NK-92 (cell line): Measurements from ENCODE around the gene JAK3.

Source experiments
- DNase-seq: peaks from one replicate; lab custom pipeline; 2025; ENCODE audit not compliant: unreplicated experiment; lab: John Stamatoyannopoulos, UW

The JAK3 gene

DNA sequence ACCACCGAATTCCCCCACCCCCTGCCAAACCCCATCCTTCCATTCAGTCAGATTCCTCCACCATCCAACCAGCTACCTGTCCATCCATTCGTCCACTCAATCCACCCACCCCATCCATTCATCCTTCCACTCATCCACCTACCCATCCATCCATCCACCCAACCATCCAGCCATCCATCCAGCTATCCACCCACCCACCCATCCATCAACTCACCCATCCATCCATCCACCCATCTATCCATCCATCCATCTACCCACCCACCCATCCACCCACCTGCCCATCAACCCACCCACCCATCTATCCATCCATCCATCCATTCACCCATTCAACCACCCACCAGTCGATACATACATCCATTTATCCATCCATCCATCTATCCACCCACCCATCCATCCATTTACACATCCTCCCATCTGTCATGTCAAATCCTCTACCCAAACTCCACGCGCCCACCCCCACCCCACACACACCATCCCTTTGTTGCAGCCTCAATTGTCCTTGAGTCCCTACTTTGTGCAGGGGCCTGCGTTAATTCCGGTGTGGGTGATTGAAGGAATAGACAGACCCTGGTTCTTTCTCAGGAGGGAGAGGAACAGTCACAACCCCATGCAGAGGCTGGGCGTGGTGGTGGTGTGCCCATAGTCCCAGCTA is 18.7 kb upstream of the JAK3 start:
- DNase-seq = no peak

DNA sequence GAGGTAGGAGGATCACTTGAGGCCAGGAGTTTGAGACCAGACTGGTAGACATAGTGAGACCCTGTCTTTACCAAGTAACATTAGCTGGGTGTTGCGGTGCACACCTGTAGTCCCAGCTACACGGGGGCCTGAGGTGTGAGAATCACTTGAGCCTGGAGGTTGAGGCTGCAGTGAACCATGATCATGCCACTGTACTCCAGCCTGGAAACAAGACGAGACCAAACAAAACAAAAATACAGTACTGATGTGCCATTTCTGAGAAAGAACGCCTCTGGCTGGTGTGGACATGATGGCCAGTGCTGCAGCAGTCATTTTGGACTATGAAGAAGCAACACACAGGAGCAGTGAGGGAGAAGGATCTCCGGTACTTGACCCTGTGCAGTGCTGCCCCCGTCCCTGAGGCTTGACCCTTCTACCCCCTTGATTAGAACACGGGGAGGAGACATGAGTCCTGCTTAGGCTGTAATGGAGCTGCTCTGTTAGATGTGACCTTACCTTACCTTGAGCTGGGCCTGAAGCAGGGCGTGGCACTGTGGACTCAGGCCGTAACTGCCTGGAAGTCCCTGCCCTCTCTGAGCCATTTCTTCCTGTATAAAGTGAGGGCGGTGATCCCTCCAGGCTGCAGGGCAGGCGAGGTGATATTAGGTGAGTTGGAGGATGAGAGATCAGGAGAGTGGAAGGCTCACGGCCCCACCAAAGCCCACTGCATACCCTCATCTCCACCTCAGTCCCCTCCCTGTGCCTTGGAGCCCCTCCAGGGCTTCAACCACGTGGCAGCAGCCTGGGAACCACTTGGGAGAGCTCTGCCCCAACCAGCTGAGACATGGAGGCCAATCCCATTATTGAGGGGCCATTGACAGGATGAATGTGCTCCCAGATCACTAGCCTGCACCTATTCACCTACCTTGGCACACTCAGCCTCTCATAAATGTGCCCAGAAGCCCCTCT is 17.9 kb upstream of the JAK3 start:
- no peak for DNase-seq

DNA sequence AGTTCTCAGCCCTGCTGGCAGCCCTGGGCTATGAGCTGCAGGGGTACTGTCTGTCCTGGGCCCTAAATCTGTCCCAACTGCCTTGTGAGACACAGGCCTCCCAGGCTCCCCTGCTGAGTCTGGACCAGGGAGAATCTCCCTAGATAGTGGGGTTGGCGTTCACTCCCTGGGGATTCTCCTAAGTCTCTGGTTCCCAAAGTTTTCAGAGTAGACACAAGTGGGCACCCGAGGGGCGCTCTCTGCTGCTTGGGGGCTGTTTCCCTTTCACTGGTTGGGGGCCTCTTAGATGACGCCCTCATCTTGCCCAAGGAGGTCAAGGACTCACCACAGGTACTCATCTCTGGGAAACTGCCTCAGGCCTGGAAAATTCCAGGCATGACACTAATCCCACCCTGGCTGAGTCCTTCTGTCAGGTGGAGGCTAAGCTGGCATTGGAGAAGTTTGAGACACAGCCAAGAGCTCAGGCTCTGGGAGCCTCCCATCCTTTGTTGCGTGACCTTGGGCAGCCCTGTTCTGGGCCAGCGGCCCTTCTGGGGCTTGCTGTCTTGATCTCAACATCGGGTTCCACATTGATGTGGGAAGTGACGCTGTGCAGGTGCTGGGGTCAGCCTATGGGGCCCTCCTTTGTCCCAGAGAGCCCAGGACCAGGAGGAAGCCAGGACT is 15.9 kb upstream of the JAK3 start:
- no peak for DNase-seq

DNA sequence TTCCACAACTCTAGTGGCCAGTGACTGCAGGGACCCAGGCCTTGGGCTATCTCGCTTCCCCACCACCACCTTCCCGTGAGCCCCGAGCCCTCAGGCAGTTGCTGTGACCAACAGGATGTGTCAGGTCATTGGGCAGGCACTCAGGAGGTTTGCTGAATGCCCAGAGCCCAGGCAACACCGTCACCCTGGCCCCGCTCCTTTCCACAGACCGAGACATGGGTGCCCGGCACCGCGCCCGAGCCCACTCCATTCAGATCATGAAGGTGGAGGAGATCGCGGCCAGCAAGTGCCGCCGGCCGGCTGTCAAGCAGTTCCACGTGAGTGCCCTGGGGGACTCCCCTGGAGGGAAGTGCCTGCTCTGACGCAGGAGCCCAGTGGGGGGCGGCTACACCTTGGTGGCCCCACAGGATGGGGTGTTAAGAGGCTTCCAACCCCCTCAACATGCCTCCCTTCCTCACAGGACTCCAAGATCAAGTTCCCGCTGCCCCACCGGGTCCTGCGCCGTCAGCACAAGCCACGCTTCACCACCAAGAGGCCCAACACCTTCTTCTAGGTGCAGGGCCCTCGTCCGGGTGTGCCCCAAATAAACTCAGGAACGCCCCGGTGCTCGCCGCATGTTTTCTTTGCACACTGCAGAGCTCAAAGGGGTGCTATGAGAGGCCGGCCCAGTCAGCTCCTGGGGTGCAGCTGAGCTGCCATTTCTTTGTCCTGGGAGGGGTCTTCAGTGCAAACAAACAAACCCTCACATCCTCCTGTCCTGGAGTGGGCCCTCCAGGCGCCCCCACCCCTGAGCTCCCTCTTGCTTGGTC is 15.1 kb upstream of the JAK3 start:
- no peak for DNase-seq

DNA sequence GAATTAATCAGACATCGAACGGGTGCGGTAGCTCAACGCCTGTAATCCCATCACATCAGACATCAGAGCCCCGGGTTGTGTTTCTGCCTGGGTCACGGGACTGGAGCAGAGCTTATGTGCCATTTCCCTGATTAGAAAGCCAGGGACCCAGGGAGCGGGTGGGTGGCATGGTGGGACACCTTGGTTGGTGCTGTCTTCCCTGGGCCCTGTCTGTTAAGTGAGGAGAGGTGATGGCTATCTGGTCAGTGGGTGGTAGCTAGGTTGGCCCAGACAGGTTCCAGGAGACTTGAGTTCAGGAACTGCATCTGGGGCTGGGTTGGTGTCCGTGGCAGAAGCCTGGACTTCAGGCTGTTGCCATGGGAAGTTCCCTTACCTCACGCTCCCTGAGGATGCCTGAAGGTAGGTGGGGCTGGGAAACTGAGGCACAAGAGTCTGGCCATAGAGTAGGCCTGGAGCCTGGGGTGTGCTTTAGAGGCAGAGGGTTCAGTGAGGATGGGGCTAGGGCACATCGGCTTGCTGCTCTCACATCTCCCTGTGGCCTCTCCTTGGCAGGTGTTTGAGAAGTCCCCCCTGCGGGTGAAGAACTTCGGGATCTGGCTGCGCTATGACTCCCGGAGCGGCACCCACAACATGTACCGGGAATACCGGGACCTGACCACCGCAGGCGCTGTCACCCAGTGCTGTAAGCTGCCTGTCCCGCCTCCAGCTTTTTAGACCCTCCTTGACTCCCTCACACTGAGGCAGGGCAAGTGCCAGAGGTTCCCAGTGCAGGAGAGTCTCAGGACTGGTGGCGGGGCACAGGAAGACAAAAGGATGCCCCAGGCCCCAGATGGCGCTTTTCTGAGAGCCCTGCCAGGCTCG is 14.0 kb upstream of the JAK3 start:
- no peak for DNase-seq

DNA sequence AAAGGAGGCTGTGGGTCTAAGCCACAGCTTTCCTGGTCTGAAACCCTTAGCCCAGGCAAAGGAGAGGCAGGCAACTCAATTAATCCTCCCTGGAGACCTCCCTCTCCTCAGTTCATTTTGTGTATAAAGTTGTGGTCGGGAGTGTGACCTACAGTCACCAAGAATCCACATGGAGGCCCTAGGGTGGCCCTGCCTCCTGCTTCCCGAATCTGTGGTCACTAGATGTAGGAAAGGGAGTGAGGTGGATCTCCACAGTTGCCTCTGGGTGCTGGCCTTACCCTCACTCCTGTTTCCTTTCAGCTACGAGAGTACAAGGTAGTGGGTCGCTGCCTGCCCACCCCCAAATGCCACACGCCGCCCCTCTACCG is 13.2 kb upstream of the JAK3 start:
- no peak for DNase-seq

DNA sequence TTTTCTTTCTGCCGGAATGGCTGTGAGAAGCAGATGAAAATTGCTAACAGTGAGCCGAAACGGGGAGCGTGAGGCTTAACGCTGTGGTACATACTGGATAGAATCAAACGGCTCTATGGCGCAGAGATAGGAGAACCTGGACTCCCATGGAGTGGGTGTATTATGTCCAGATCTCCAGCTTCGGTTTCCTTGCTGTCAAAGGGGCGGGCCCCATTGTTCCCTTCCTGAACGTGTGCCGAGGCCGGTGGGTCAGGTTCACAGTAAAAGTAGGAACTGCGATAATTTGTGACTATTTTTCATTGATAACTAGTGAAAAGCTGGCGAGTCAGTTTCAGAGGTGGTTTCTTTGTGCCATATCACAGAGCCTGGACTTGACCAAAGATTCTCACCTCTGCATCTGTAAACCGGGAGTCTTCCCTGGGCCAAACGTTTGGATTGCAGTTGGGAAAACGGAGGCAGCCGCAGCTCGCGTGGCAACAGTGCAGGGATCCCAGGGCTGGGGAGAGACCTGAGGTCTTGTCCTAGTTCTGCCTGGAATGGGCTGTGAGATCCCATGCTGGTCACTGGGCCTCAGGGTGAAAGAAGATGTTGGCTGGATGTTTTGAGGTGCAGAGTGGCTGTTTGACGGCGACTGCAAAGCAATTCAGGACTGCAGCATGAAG is 12.7 kb upstream of the JAK3 start:
- no peak for DNase-seq

DNA sequence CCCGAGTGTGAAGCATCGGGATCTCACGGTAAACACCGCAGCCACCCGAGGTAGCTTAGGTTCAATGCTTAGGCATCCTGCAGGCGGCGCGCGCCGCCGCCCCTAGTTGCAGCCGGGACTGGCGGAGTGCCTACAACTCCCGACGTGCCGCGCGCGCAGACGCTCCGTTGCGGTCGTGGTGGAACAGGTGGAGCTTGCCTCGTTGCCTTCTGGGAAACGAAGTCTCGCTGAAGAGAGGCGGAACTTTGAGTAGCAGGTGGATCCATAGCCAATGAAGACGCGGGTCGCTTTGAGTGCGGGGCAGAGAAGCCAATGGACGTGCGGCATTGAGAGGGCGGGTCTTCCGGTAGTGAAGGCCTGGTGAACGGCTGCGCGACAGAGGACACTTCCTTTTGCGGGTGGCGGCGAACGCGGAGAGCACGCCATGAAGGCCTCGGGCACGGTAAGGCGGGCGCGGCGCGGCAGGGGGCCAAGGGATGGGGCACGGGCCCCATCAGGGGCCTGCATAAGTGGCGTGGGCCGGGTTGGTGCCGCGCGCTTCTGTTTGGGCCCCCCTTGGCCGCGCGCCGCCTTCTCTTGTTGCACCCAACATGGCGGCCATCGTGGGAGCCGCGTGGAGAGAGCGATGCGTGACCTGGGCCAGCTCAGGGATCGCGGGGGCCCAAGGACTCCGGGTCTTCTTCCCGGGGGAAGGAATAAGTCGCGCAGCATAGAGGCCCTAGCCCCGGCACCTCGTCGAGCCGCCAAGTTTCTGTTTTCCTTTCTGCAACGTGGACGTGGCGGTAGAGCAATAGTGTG is 11.9 kb upstream of the JAK3 start, which contains the start of gene RPL18A:
TSS of gene RPL18A (plus strand) at position 378 of the 798 bp plus-strand sequence. CDS start at position 425, 47 bp downstream.
- peak; percentile 95 for DNase-seq

DNA sequence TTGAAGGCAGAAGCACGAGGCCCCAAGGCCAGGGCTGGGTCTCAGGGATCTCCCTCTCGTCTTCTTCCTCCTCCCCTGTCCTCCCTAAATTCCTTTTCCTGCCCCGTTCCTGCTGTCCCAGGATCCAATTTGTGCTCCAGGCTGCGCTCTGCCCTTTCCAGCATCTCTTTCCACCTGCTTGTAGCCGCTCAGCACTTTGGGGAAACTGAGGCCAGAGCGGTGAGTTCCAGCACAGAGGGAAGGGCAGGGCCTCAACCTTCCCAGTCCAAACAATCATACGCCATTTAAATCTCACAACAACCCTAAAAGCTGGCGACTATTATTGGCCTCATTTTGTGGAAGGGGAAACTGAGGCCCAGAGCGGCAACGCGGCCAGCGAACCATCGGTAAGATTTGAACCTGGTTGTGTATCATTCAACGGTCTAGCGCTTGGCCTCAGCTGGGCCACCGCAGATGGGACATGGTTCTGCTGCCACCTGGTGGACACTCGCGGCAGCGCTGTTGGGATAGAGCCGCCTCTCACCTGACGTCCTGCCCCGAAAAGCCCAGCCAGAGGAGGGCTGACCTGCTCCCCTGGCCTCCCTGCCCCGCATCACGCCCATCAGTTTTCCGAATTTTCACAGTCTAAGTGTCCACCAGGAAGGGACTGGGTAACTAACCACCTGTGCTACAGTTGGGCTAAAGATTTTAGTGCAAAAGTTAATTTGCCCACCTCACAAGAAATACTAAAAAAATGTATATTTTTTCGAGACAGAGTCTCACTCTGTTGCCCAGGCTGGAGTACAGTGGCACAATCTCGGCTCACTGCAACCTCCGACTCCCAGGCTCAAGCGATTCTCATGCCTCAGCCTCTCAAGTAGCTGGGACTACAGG is 7.7 kb upstream of the JAK3 start:
- no peak for DNase-seq

DNA sequence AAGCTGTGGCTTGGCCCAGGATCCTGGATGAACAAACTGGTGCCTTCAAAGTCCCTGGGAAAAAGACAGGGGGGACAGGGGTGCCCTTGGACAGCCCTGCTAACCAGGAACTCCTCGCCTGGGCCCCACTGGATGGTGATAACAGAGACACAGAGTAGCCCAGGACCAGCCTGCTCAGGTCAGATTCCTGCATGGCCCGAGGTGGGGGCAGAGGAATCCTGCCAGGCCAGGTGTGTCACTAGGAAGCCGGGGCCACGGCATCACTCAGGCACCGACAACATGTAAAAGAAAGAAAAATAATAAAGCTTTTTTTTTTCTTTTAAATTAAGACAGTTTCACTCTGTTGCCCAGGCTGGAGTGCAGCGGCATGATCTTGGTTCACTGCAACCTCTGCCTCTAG is 6.3 kb upstream of the JAK3 start:
- no peak for DNase-seq

DNA sequence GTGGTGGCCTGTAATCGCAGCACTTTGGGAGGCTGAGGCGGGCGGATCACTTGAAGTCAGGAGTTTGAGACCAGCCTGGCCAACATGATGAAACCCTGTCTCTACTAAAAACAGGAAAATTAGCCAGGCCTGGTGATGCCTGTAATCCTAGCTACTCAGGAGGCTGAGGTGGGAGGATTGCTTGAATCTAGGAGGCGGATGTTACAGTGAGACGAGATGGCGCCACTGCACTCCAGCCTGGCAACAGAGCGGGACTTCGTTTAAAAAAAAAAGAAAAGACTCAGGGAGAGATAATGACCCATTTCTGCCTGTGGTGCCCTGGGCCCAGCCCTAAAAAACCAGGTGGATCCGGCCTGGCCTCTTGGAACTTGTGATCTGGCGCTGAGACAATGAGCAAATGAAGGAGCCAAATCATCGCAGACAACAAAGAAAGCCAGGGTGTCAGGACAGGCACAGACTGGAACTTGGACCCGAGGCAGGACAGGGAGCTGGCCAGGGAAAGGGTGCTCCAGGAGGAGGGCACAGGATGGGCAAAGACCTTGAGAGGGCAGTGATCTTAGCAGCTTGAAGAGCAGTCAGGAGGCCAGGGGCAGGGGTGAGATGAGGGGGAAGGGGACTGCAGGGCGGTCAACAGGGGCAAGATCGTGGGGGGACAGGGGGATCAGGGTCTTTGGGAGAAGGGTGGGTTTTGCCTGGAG is 962 bp upstream of the JAK3 start:
- no peak for DNase-seq

DNA sequence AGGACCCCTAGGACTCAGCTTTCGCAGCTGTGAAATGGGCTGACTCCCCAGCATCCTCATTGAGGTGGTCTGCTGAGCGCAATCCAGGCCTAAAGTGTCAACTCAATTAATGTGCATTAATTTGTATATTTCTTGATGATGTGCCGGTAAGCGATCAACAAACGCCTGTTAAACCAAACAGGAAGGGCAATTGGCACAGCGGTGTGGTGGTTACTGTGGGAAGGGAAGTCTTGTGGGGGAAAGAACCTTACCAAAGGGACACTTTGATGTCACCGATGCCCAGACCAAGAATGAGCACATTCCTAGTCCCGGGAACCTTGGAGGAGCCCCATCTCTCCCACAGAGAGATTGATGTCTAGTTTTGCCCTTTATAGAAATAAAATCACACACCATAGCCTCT is 1.6 kb downstream of the JAK3 start:
- no peak for DNase-seq

DNA sequence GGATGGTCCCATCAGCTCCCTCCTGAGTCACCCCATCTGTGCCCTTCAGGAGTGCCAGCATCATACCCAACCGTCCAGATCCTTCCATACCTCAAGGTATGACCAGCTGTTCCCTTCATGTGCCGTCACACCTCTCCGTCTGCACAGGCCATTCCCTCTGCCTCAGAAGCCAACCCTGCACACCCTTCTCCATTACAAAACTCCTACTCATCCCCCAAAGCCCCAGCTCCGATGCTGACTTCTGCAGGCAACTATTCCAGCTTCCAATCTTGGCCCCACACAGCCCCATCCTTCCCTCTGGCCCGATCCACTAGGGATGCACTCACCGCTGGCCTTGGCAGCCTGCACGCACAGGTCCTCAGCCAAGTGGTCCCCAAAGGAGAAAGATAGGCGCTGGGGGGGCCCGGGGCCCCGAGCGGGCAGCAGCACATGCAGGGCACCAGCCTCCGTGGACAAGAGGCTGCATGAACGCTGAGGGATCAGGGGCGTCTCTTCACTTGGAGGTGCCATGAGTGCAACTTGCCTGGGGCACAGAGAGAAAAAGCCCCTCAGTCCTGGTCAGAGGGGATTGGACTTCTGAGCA is 3.8 kb downstream of the JAK3 start:
- DNase-seq = no peak

DNA sequence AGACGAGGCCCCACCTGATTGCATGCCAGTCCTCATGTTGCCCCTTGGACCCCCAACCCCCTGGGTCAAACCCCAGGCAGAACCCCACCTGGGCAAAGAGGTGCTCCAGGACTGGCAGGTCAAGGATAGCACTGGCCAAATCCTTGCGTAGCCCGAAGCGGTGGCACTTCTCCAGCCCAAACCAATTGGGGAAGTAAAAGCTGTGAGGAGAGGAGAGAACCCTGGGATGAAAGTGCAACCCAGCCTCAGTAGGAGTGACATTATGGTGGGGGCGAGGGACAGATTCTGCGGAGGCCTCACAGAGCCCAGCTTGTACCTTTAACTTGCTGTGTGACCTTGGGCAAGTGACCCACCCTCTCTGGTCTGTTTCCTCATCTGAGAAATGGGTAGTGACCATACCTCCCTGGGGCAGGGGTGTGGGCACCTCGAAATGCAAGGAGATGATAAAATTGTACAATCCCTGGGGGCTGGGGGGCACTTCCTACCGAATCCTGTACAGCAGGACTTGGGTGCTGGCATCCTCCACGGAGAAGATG is 4.4 kb downstream of the JAK3 start:
- DNase-seq = no peak

DNA sequence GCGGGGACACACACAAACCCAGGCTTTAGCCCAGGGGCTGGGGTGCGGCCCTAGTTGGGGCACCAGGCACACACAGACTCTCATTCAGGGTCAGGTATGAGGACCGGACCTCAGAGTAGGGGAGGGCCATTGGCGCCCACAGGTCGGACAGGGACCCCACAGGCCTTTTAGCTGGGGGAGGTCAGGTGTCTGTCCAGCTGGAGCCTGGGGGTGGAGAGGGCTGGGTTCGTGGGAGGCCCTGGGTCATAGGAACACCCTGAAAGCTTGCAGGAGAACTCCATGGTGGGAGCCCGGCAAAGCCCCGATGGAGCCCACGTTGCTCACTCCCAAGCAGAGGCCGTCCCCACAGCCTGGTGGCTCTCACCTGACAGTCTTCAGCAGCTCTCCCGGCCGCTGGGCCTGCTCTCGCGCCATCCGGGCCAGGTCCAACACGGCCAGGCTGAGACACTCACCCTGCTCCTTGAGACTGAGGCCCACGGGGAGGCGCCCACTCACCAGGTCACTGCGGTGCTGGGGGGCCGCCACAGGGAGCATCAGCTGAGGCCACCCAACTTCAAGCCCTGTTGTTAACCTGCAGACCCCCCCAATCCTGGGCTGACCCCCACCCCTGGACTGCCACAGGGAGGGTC is 5.0 kb downstream of the JAK3 start:
- DNase-seq = no peak
